GM12891 (cell line): ENCODE results near the gene NUDT21.

ENCODE experiments used
- POLR2A ChIP-seq: IDR thresholded peaks from 2 replicates; pipeline ENCODE4 v1.6.1; 2011; ENCODE audit warnings: low read depth, low read length, control low read depth
- POLR2AphosphoS5 ChIP-seq: IDR thresholded peaks from 2 replicates; pipeline ENCODE4 v1.6.1; 2011; ENCODE audit warnings: low read depth, low read length, control low read depth

GRCh38 chr16:56423584-56424403, 27.3 kb downstream of the NUDT21 start:
- TF ChIP-seq POLR2A (no peak), POLR2AphosphoS5 (no peak)
